NCI-H1417 treated with DMSO at 0.1 percent for 48 hours (cell line): ENCODE results near the gene PUDP.
"Not testable (repeated sequence)": the region's sequence is repeated elsewhere in the genome, so short reads cannot be mapped to it uniquely, and the experiment has no call there.

Source experiments
- DNase-seq: peaks from one replicate; lab custom pipeline; 2025; lab: John Stamatoyannopoulos, UW

The PUDP gene

GRCh38 chrX:7074148-7074907 is 73.6 kb downstream of the PUDP start:
- DNase-seq: no peak

DNA sequence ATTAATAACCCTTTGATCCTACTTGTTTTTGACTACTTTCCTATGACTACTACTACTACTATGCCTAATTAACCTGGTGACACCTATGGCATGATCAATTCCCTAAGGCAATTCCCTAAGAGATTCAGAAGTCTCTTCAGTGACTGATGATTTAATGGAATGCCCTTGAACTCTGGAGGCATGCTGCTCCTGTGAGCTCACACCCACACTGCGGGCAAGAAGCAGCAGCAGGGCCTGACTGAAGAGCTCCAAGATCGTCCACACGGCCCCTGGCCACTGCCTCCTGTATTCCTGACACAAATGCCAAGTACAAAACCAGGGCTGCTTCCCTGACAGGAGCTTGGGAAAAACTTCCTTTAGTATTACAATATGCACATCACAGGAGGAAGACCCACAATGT is 74.6 kb downstream of the PUDP start:
- DNase-seq: no peak

GRCh38 chrX:7072856-7073255 is 75.1 kb downstream of the PUDP start:
- no peak for DNase-seq

DNA sequence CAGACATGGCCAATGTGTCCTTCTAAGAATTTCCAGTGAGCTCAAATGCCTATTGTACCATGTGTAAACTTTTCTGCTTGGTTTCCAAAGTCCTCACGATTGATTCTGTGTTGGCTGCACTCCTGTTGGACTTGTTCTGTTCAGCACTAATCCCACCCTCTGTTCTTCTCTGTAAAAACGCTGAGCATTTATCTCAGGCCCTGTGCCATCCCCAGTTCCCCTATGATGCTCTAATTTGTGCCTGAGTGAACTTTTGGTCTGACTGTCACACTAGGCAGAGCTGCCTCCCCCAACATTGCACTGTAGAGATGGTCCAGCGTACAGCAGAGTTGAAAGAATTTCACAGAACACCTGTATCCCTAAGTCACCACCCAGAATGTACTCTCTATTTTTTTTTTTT is 76.6 kb downstream of the PUDP start:
- DNase-seq: no peak

GRCh38 chrX:7069556-7069955 is 78.4 kb downstream of the PUDP start:
- no peak for DNase-seq

- DNase-seq: no peak
Observed at GRCh38 chrX:7068939-7069367, 79.0 kb downstream of the PUDP start.

DNA sequence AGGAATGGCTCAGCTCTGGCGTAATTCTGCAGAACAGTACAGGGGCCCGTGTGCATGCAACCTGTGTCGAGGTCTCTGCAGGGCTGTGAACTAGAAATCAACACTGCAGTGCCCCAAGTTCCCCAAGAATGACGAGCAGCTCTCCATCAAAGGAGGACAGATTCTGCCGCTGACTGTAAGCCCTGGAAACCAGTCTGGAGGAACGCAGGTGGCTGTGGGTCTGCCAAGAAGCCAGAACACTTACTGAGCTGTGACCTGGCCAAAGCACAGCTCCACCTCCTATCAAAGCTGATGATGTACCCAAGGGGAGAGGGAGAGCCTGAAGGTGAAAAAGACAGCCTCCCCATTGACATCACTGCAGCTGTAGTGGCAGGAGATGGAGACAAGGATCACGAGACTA is 80.7 kb downstream of the PUDP start:
- no peak for DNase-seq

- DNase-seq: no peak
Observed at GRCh38 chrX:7065473-7065872, 82.5 kb downstream of the PUDP start.

DNA sequence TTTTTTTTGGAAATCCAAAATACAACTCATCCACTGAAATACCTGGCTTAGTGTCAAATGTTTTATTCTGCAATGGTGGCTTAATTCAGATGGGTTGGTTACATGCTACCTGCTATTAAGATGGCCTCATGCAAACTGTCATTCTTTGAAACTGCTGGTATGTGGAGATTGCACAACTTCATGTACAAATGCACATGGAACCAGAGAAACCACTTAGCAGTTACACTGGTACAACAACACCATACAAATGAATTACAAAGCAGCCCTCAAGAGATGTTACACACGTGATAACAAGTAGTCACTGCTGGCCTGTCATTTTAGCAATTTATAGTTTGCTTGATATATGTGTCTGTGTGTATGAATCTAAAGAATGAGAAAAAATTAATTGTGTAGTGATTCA is 85.0 kb downstream of the PUDP start:
- no peak for DNase-seq

DNA sequence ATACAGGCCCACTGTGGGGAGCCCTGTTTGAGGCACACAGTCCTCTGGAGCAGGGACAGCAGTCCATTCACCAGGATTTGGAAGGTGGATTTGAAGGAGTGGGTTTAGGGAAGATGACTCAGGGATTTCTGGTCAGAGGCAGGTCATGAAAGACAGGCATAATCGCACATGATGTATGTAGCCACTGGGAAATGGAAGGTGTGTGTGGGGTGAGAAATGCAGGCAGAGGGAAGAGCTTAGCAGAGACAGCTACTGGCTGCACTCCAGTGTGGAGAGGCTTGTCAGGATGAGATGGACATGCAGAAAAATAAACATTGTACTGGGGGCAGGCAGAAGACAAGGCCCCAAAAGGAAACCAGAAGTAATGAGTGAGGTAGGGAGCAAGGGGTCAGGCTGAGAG is 85.7 kb downstream of the PUDP start:
- DNase-seq: no peak

- no peak for DNase-seq
Observed at GRCh38 chrX:7061429-7061828, 86.5 kb downstream of the PUDP start.

GRCh38 chrX:7060444-7060843 is 87.5 kb downstream of the PUDP start:
- DNase-seq: no peak

GRCh38 chrX:7059859-7060258 is 88.1 kb downstream of the PUDP start:
- no peak for DNase-seq

DNA sequence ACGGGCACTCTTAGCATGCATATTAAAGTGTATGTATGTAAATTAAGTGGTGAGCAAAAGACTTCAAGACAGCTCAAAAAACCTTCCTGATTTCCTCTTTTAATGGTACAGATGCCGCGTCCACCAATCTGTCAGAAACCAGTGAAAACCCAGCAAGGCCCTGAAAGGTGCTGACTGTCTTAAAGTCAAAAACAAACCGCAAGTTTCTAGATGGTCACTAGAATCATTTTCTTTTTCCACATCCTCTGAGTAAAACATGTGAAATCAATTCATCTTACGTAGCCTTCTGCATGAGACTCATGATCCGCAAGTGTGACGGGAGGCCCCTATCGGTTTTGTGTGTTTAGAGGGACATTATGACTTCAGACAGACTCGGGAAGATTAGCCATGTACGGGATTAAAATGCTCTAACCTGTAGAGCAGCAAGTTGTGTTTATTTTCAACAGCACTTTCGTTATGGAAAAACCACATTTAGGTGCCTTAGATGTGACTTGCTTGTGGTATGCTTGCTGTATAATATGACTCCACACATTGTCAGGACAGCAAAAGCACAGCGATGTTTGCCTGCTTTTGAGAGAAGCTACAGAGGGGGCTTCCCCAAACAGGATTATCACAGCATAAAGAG is 88.6 kb downstream of the PUDP start:
- DNase-seq: no peak

GRCh38 chrX:7055386-7056137 is 92.4 kb downstream of the PUDP start:
- DNase-seq: no peak

DNA sequence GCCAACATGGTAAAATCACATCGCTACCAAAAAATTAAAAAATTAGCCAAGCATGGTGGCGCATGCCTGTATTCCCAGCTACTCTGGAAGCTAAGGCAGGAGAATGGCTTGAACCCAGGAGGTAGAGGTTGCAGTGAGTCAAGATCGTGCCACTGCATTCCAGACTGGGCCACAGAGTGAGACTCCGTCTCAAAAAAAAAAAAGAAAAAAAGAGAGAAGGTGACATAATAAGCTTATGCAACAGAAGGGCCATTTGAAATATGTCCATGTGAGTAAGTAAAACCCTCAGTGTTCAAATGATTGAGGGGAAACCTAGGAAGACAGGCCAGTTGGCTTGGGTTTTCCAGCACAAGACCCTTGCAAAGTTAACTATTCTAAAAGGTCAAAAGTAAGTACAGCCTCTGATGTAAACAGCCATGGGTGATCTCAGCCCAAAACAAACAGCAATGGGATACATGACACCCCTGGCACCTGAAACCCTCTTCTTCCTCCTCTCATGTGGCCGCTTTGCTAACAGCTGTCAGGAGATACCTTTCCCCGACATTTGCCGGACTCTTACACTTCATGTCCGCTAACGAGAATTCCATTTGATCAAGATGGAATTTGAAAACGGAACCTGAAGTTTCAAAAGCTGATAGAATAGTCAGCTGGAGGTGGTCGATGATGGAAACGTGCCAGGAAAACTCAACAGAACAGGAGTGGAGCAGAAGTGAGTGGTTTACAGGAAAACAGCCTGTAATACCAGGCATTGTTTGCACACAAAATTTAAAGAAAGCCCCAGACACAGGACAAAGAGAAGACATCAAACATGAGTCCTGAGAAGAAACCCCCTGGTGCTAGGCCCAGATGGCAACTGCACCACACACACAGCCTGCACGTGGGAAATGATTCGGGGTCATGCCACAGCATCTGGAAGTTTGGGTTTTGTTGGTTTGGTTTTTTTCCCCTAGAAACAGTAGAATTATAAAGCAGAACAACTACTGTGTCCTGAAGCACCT is 93.4 kb downstream of the PUDP start:
- DNase-seq: no peak

- DNase-seq: no peak
Observed at GRCh38 chrX:7052541-7052940, 95.4 kb downstream of the PUDP start.

- DNase-seq: no peak
Observed at GRCh38 chrX:7050271-7050670, 97.7 kb downstream of the PUDP start.

- DNase-seq: no peak
Observed at GRCh38 chrX:7047951-7048350, 100.0 kb downstream of the PUDP start.

- no peak for DNase-seq
Observed at GRCh38 chrX:7045238-7045955, 102.6 kb downstream of the PUDP start.

- DNase-seq: not testable (repeated sequence)
Observed at GRCh38 chrX:7043796-7044433, 104.0 kb downstream of the PUDP start.
